NCI-H345 treated with DMSO at 0.1 percent for 48 hours (cell line): ENCODE data around the gene KCND3.

Source experiments
- DNase-seq: peaks from one replicate; lab custom pipeline; 2025; ENCODE audit not compliant: unreplicated experiment; lab: John Stamatoyannopoulos, UW

KCND3 gene

GRCh38 chr1:111733183-111733991 is 256.1 kb downstream of the KCND3 start:
- no peak for DNase-seq

- no peak for DNase-seq
These were observed 256.8 kb downstream of the KCND3 start for GRCh38 chr1:111732718-111733117.

GRCh38 chr1:111731956-111732355 is 257.5 kb downstream of the KCND3 start:
- no peak for DNase-seq

- DNase-seq, result no peak
These were observed 258.8 kb downstream of the KCND3 start for GRCh38 chr1:111730706-111731105.

GRCh38 chr1:111729946-111730681 is 259.4 kb downstream of the KCND3 start:
- no peak for DNase-seq

GRCh38 chr1:111729271-111729921 is 260.1 kb downstream of the KCND3 start:
- no peak for DNase-seq

- no peak for DNase-seq
These were observed 262.4 kb downstream of the KCND3 start for GRCh38 chr1:111727056-111727455.

- no peak for DNase-seq
These were observed 264.3 kb downstream of the KCND3 start for GRCh38 chr1:111725192-111725591.

- no peak for DNase-seq
These were observed 265.6 kb downstream of the KCND3 start for GRCh38 chr1:111723871-111724270.

- DNase-seq, result no peak
These were observed 266.2 kb downstream of the KCND3 start for GRCh38 chr1:111723091-111723806.

GRCh38 chr1:111720977-111721786 is 268.3 kb downstream of the KCND3 start:
- no peak for DNase-seq
